DND-41 (cell line): Measurements from ENCODE around the gene SLC17A8.

ENCODE experiments used
- ATAC-seq: fragments of 200-7000 bp; cut with Tn5 transposase; 3 replicates; pipeline ENCODE4 v1.9.1; 2021; ENCODE audit warnings: low read depth; ENCODE audit not compliant: insufficient read depth
- DNase-seq: peaks from one replicate; pipeline ENCODE4 v3.0.0-alpha.2; 2020
- H2AFZ ChIP-seq: 2 replicates; pipeline ENCODE4 v1.6.0; 2012; ENCODE audit warnings: low read depth, low read length
- H3K27ac ChIP-seq: 2 replicates; pipeline ENCODE4 v1.5.1; 2012; ENCODE audit warnings: low read length, inconsistent platforms
- H3K27me3 ChIP-seq: fragments of 200-600 bp; sonication (generic); 2 replicates; pipeline ENCODE4 v1.6.0; 2012; ENCODE audit warnings: low read length, mild to moderate bottlenecking, inconsistent platforms; ENCODE audit not compliant: insufficient read depth, poor library complexity
- H3K36me3 ChIP-seq: 2 replicates; pipeline ENCODE4 v1.5.1; 2012; ENCODE audit warnings: low read length, inconsistent platforms; ENCODE audit not compliant: insufficient read depth
- H3K4me1 ChIP-seq: 2 replicates; pipeline ENCODE4 v1.5.1; 2012; ENCODE audit warnings: mild to moderate bottlenecking, low read length; ENCODE audit not compliant: insufficient read depth
- H3K4me2 ChIP-seq: 2 replicates; pipeline ENCODE4 v1.6.0; 2012; ENCODE audit warnings: mild to moderate bottlenecking, moderate library complexity, low read length, inconsistent platforms; ENCODE audit not compliant: insufficient read depth
- H3K4me3 ChIP-seq, 2 experiments: fragments of 200-600 bp in 1 of 2; shearing (Covaris generic) in 1 of 2; 2 replicates each; pipeline ENCODE4 v1.5.1; 2012 to 2016; ENCODE audit warnings: inconsistent platforms in 2 of 2, low read length in 2 of 2, mild to moderate bottlenecking in 2 of 2, low read depth in 1 of 2, moderate library complexity in 1 of 2
- H3K79me2 ChIP-seq: 2 replicates; pipeline ENCODE4 v1.6.0; 2012; ENCODE audit warnings: low read length, inconsistent platforms; ENCODE audit not compliant: insufficient read depth
- H3K9ac ChIP-seq: 2 replicates; pipeline ENCODE4 v1.6.0; 2012; ENCODE audit warnings: low read depth, mild to moderate bottlenecking, inconsistent platforms, low read length, moderate library complexity
- H3K9me3 ChIP-seq: 2 replicates; pipeline ENCODE4 v1.5.1; 2012; ENCODE audit warnings: low read length, moderate library complexity, mild to moderate bottlenecking, inconsistent platforms; ENCODE audit not compliant: insufficient read depth, severe bottlenecking
- H4K20me1 ChIP-seq: 2 replicates; pipeline ENCODE4 v1.6.0; 2012; ENCODE audit warnings: low read length; ENCODE audit not compliant: insufficient read depth
- EZH2 ChIP-seq: IDR thresholded peaks from 3 replicates; pipeline ENCODE4 v1.6.1; 2012; ENCODE audit warnings: borderline replicate concordance, low read depth, mild to moderate bottlenecking, moderate library complexity, low read length, inconsistent platforms; ENCODE audit not compliant: severe bottlenecking
- TF ChIP-seq, protein P1 (sequence below): IDR thresholded peaks from 2 replicates; pipeline ENCODE4 v1.5.1; 2012; ENCODE audit warnings: borderline replicate concordance, low read length, moderate library complexity, mild to moderate bottlenecking; ENCODE audit not compliant: poor library complexity, severe bottlenecking; ENCODE audit errors: extremely low read depth

The SLC17A8 gene

DNA sequence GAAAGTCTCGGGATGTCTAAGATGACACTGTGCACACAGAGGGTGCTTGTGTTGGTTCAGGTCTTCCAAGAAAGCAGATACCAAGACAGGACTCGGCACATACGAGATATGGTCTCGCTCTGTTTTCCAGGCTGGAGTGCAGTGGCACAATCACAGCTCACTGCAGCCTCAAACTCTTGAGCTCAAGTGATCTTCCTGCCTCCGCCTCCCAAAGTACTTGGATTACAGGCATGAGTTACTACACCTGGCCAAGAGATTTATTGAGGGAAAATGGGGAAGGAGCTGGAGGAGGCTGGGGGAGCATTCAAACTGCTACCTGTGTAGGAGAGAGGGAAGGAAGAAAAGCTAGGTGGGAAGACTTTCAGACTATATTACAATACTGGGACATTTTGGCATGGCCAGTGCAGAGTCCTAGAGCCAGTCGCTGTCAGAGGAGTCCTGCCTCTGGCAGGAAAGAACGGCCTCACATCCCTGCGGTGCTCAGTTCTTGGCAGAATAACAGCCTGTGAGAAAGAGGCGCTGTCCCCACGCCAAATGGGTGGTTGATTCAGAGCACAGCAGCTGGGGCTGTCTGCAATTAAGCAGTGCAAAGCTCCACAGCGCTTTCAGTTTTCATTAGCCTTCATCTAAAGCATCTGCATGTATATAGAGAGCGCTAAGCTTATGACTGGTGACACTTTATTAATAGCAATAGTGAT lies 18.3 kb downstream of the SLC17A8 start:
- H3K36me3 ChIP-seq: no peaks in the 10 kb centered on the region
- H3K79me2 ChIP-seq: no peaks in the 10 kb centered on the region
- H2AFZ ChIP-seq: no peak overlapping the region
- H4K20me1 ChIP-seq: no peaks in the 10 kb centered on the region
- no peaks in the 10 kb centered on the region for H3K4me1 ChIP-seq
- no peak overlapping the region for H3K9ac ChIP-seq
- no peak for ATAC-seq
- H3K27ac ChIP-seq: no peak overlapping the region
- DNase-seq: no peak
- no peak overlapping the region for H3K4me2 ChIP-seq
- no peaks in the 10 kb centered on the region for H3K27me3 ChIP-seq
- TF ChIP-seq EZH2: no peak
- TF ChIP-seq, protein P1, sequence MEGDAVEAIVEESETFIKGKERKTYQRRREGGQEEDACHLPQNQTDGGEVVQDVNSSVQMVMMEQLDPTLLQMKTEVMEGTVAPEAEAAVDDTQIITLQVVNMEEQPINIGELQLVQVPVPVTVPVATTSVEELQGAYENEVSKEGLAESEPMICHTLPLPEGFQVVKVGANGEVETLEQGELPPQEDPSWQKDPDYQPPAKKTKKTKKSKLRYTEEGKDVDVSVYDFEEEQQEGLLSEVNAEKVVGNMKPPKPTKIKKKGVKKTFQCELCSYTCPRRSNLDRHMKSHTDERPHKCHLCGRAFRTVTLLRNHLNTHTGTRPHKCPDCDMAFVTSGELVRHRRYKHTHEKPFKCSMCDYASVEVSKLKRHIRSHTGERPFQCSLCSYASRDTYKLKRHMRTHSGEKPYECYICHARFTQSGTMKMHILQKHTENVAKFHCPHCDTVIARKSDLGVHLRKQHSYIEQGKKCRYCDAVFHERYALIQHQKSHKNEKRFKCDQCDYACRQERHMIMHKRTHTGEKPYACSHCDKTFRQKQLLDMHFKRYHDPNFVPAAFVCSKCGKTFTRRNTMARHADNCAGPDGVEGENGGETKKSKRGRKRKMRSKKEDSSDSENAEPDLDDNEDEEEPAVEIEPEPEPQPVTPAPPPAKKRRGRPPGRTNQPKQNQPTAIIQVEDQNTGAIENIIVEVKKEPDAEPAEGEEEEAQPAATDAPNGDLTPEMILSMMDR: no peak
- H3K9me3 ChIP-seq: no peaks in the 10 kb centered on the region
- no peak overlapping the region for H3K4me3 ChIP-seq

DNA sequence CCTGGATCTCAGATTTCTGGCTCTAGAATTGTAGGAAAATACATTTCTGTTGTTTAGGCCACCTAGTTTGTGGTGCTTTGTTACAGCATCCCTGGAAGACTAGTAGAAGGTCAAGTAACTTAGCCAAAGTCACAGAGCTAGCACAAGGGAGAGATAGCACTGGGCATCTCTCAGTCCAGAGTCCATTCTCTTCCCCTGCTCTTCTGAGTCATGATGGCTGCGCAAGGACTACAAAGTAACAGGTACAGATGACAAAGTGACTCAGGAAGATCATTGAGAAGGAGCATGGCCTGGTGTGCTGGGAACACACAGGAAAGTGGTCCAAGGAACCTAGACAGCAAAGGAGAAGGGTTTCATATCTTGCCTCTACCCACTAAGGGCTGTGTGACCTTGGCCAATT lies 19.3 kb downstream of the SLC17A8 start:
- Histone ChIP-seq H3K27me3 (no peaks in the 10 kb centered on the region), H3K4me1 (no peaks in the 10 kb centered on the region), H4K20me1 (no peaks in the 10 kb centered on the region), H3K79me2 (no peaks in the 10 kb centered on the region), H3K9ac (no peak overlapping the region), H2AFZ (no peak overlapping the region), H3K4me3 (no peak overlapping the region), H3K9me3 (no peaks in the 10 kb centered on the region), H3K4me2 (no peak overlapping the region), H3K36me3 (no peaks in the 10 kb centered on the region), H3K27ac (no peak overlapping the region)
- no peak for DNase-seq
- TF ChIP-seq, protein P1: no peak
- no peak for TF ChIP-seq EZH2
- no peak for ATAC-seq

DNA sequence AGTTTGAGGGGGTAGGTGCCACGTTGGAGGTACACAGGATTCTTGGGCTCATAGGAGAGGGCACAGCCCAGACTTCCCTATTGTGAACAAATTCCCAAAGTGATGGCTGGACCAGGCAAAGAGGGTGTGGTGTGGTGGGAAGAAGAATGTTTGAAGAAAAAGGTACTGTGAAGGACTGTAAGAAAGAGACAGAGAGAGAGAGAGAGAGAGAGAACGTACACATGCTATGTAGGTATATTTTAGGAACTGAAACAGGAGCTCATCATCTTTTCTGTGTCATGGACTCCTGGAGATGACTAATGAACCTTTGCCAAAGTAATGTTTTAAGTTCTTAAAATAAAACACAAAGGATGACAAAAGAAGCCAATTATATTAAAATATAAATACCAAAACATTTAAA lies 24.5 kb downstream of the SLC17A8 start:
- Histone ChIP-seq H3K79me2 (no peaks in the 10 kb centered on the region), H3K9me3 (no peaks in the 10 kb centered on the region), H3K27ac (no peak overlapping the region), H3K36me3 (no peaks in the 10 kb centered on the region), H3K4me2 (no peak overlapping the region), H3K27me3 (no peaks in the 10 kb centered on the region), H3K4me1 (no peaks in the 10 kb centered on the region), H2AFZ (no peak overlapping the region), H3K9ac (no peak overlapping the region), H3K4me3 (no peak overlapping the region), H4K20me1 (no peaks in the 10 kb centered on the region)
- ATAC-seq: no peak
- no peak for TF ChIP-seq EZH2
- TF ChIP-seq, protein P1: no peak
- DNase-seq: no peak

DNA sequence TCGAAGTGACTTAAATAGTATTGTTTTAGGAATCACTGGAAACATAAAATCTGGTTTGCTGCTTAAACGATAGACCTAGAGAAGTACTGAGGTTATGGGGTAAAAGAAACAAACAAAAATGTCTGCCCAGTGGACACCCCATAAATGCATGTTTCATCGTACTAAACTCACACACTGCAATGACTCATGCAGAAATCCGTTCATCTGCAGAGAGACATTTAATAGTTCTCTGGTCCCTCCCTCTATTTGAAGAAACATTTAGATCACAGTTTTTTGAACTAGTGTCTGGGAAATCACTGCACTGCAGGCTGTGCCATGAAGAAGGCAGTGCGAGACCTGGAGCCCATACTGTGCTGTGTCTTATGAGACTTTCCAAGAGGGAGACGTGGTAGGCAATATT lies 25.5 kb downstream of the SLC17A8 start:
- Histone ChIP-seq H3K4me3 (no peak overlapping the region), H3K27ac (no peak overlapping the region), H3K27me3 (no peaks in the 10 kb centered on the region), H3K4me2 (no peak overlapping the region), H3K4me1 (no peaks in the 10 kb centered on the region), H3K9me3 (no peaks in the 10 kb centered on the region), H3K36me3 (no peaks in the 10 kb centered on the region), H4K20me1 (no peaks in the 10 kb centered on the region), H3K79me2 (no peaks in the 10 kb centered on the region), H2AFZ (no peak overlapping the region), H3K9ac (no peak overlapping the region)
- DNase-seq: no peak
- ATAC-seq: no peak
- TF ChIP-seq, protein P1: no peak
- TF ChIP-seq EZH2: no peak
